Measurements from ENCODE around the gene ETNPPL.

- TF ChIP-seq POLR2A (IDR thresholded peaks at IDR 0.05), result no peak
- no peak for TF ChIP-seq CTCF (IDR thresholded peaks at IDR 0.05)
Measured at GRCh38 chr4:108777388-108777787, 14.5 kb upstream of the ETNPPL start.

Measured in Peyer's patch (tissue), 4 donors.